ENCODE data around the gene DHRS3.

The DHRS3 gene

GRCh38 chr1:12596007-12596821 is 21.8 kb downstream of the DHRS3 start:
- DNase-seq: no peak

DNA sequence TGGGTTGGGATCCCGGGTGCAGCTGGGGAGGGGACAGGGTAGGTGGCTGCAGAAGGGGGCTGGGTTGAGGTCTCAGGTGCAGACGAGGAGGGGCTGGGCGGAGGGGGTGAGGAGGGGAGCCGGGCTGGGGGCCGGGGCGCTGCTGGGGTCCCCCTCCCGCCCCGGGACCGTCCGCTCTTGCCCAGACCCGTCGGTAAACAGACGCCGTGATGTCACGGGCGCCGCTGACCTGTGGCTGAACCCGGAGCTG is 22.3 kb downstream of the DHRS3 start:
- DNase-seq: no peak

- no peak for DNase-seq
Observed at GRCh38 chr1:12594966-12595756, 22.8 kb downstream of the DHRS3 start.

- no peak for DNase-seq
Observed at GRCh38 chr1:12594490-12594889, 23.5 kb downstream of the DHRS3 start.

GRCh38 chr1:12593621-12594066 is 24.4 kb downstream of the DHRS3 start:
- DNase-seq: no peak

GRCh38 chr1:12592496-12592895 is 25.5 kb downstream of the DHRS3 start:
- no peak for DNase-seq

GRCh38 chr1:12591267-12591938 is 26.6 kb downstream of the DHRS3 start:
- no peak for DNase-seq

- no peak for DNase-seq
Observed at GRCh38 chr1:12588695-12589094, 29.3 kb downstream of the DHRS3 start.

- DNase-seq: no peak
Observed at GRCh38 chr1:12587981-12588640, 29.9 kb downstream of the DHRS3 start.

DNA sequence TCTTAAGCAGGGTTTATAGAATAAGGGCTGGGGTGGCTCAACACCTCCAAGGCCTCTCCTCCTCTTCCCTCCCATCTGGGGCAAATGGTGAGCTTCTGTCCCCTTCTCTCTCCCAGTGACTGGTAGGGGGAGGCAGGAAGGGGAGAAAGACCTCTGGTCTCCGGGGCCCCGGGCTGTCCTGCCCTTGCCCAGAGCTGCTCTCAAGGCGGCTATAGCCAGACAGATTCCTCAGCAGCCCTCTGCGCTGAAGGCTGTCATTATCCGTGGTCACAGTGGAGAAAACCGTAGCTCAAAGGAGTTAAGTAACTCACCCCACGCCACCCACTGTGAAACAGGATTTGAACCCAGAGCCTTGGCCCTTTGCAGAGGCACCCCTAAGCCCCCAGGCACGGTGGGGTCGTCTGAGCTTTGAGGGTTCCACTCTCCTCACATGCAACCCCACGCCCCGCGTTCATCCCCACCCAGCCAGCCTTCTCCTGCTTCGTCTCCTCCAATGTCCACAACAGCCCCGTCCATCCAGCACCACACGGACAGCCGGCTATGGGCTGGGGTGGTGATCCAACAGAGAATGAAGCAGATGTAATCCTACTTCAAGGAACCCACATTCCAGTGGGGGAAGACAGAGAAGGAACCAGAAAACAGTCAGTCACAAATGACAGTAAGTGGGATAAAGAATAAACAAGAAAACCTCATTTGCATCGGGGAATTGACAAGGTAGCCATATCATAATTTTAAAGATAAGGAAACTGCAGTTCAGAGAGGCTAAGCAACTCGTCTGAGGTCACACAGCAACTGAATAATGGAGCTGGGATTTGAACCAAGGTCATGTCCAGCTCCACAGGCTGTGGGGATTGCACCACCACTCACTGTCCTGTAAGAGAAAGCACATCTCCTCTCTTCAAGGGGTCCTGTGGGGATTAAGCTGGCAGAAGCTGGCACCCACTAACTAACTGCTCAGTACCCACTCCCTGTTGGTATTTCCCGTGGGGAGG is 31.8 kb downstream of the DHRS3 start:
- no peak for DNase-seq

GRCh38 chr1:12585536-12585935 is 32.5 kb downstream of the DHRS3 start:
- DNase-seq: no peak

DNA sequence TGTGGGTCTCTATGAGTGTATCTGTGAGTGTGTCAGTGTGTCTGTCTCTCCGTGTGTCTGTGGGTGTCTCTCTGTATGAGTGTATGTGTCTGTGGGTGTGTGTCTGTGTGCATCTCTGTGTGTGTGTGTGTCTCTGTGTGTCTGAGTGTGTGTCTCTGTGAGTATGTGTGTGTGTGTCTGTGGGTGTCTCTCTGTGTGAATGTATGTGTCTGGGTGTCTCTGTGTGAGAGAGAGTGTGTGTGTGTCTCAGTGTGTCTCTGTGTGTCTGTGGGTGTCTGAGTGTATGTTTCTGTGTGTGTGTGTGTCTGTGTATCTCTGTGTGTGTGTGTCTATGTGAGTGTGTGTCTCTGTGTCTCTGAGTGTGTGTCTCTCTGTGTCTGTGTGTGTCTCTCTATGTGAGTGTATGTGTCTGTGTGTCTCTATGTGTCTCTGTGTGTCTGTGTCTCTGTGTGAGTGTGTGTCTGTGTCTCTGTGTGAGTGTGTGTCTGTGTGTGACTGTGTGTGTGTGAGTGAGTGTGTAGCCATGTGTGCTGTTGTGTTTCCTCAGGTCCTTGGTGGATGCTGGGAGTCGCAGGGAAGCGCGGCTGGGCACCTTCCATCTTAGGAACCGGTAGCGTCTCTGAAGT is 33.0 kb downstream of the DHRS3 start:
- no peak for DNase-seq

- no peak for DNase-seq
Observed at GRCh38 chr1:12583484-12583883, 34.5 kb downstream of the DHRS3 start.

DNA sequence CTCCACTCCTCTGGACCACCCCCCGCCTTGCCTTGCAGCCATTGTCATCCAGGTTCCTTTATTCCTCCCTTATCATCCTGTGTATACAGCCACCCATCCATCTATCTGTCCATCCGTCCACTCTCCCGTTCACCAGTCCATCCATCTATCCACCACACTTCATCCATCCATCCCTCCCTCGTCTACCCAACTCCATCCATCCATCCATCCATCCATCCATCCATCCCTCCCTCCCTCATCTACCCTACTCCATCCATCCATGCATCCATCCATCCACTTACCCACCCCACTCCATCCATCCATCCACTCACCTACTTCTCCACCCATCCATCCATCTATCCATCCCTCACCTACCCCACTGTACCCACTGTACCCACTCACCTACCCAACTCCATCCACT is 35.4 kb downstream of the DHRS3 start:
- DNase-seq: no peak

- no peak for DNase-seq
Observed at GRCh38 chr1:12581179-12581578, 36.8 kb downstream of the DHRS3 start.

GRCh38 chr1:12580054-12580887 is 37.7 kb downstream of the DHRS3 start:
- no peak for DNase-seq

- DNase-seq: no peak
Observed at GRCh38 chr1:12578860-12579422, 39.1 kb downstream of the DHRS3 start.

DNA sequence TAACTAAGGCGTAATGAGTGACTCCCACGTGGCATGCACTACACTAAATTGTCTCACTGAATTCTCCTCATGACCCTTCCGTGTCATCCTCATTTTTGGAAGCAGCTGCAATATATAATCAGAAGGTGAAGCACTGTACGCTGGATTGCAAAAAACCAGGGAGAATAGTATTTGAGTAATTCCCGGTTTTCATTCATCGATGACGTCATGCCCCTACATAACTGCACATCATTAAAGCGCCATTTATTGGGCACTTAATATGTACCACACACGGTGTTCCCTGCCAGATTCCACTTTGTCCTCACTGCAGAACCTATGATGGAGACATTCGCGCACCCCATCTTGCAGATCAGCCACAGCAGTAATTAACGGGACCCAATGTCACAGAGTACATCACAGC is 41.0 kb downstream of the DHRS3 start:
- DNase-seq: no peak

- DNase-seq: no peak
Observed at GRCh38 chr1:12574757-12575139, 43.3 kb downstream of the DHRS3 start.

Measured in NCI-H187 (cell line).